ENCODE data around the gene BRK1. TPM values are rescaled to one million over a fixed set of nuclear protein-coding genes. Genes with fewer than 3 reads are reported as not detected.
"Not testable (repeated sequence)": the region's sequence is repeated elsewhere in the genome, so short reads cannot be mapped to it uniquely, and the experiment has no call there.

Gene BRK1
- total RNA-seq, 4 donors from 2014 or later, result 107 to 148 (median 142) TPM

GRCh38 chr3:10088256-10088655 is 27.2 kb upstream of the BRK1 start:
- no peak overlapping the region for H3K27ac ChIP-seq (replicated peaks in 1 of 4)
- H3K27me3 ChIP-seq, result no peaks in the 10 kb centered on the region
- intact Hi-C loops (cut with DNase I), result no loop called here
- no peaks in the 10 kb centered on the region for H3K36me3 ChIP-seq
- TF ChIP-seq POLR2A (IDR thresholded peaks at IDR 0.05; ENCODE audit: low read depth), result no peak
- no peak for TF ChIP-seq POLR2AphosphoS5 (IDR thresholded peaks at IDR 0.05)
- no peak for TF ChIP-seq CTCF (IDR thresholded peaks at IDR 0.05)
- no peak for TF ChIP-seq EP300 (IDR thresholded peaks at IDR 0.05)
- H3K9me3 ChIP-seq, result no peaks in the 10 kb centered on the region
- no peaks in the 10 kb centered on the region for H3K4me1 ChIP-seq
- no peak overlapping the region for H3K4me3 ChIP-seq
- 86% methylated on average over 4 of the region's 4 CpGs for WGBS
- no peak for DNase-seq (ENCODE audit: extremely low spot score)

GRCh38 chr3:10090179-10090578 is 25.3 kb upstream of the BRK1 start:
- intact Hi-C loops (cut with DNase I), result no loop called here
- DNase-seq (ENCODE audit: extremely low spot score), result no peak
- WGBS, result 95% methylated on average over 6 of the region's 6 CpGs
- no peaks in the 10 kb centered on the region for H3K9me3 ChIP-seq
- no peaks in the 10 kb centered on the region for H3K4me1 ChIP-seq
- no peaks in the 10 kb centered on the region for H3K27me3 ChIP-seq
- no peak overlapping the region for H3K27ac ChIP-seq (replicated peaks in 1 of 4)
- TF ChIP-seq EP300 (IDR thresholded peaks at IDR 0.05) (no peak), POLR2A (IDR thresholded peaks at IDR 0.05; ENCODE audit: low read depth) (no peak), POLR2AphosphoS5 (IDR thresholded peaks at IDR 0.05) (no peak), CTCF (IDR thresholded peaks at IDR 0.05) (no peak)
- no peak overlapping the region for H3K4me3 ChIP-seq
- H3K36me3 ChIP-seq, result no peaks in the 10 kb centered on the region

- H3K27me3 ChIP-seq; H3K4me3 ChIP-seq; H3K9me3 ChIP-seq; intact Hi-C loops (cut with DNase I); H3K36me3 ChIP-seq; H3K27ac ChIP-seq (replicated peaks in 1 of 4); DNase-seq (ENCODE audit: extremely low spot score); H3K4me1 ChIP-seq: not testable (repeated sequence)
- no CpG with 5 or more reads among the region's 1 CpG for WGBS
These were observed 24.7 kb upstream of the BRK1 start for GRCh38 chr3:10090774-10091173.

- intact Hi-C loops (cut with DNase I); H3K27ac ChIP-seq (replicated peaks in 1 of 4); DNase-seq (ENCODE audit: extremely low spot score); H3K36me3 ChIP-seq; H3K9me3 ChIP-seq; H3K4me1 ChIP-seq; H3K4me3 ChIP-seq; H3K27me3 ChIP-seq: not testable (repeated sequence)
- 100% methylated on average over 1 of the region's 2 CpGs for WGBS
These were observed 24.1 kb upstream of the BRK1 start for GRCh38 chr3:10091387-10091786.

GRCh38 chr3:10093678-10094077 is 21.8 kb upstream of the BRK1 start:
- no peaks in the 10 kb centered on the region for H3K36me3 ChIP-seq
- H3K4me3 ChIP-seq, result no peak overlapping the region
- TF ChIP-seq POLR2A (IDR thresholded peaks at IDR 0.05; ENCODE audit: low read depth), result no peak
- TF ChIP-seq EP300 (IDR thresholded peaks at IDR 0.05), result no peak
- TF ChIP-seq CTCF (IDR thresholded peaks at IDR 0.05), result no peak
- no peak for TF ChIP-seq POLR2AphosphoS5 (IDR thresholded peaks at IDR 0.05)
- H3K4me1 ChIP-seq, result no peaks in the 10 kb centered on the region
- 99% methylated on average over 3 of the region's 3 CpGs for WGBS
- intact Hi-C loops (cut with DNase I), result no loop called here
- no peak for DNase-seq (ENCODE audit: extremely low spot score)
- no peak overlapping the region for H3K27ac ChIP-seq (replicated peaks in 1 of 4)
- no peaks in the 10 kb centered on the region for H3K9me3 ChIP-seq
- no peaks in the 10 kb centered on the region for H3K27me3 ChIP-seq

- DNase-seq (ENCODE audit: extremely low spot score), result no peak
- Histone ChIP-seq H3K4me3 (no peak overlapping the region), H3K27ac (replicated peaks in 1 of 4) (no peak overlapping the region), H3K9me3 (no peaks in the 10 kb centered on the region), H3K36me3 (no peaks in the 10 kb centered on the region), H3K4me1 (no peaks in the 10 kb centered on the region), H3K27me3 (no peaks in the 10 kb centered on the region)
- whole genome bisulfite sequencing, result 94% methylated on average over 5 of the region's 5 CpGs
- no peak for TF ChIP-seq POLR2AphosphoS5 (IDR thresholded peaks at IDR 0.05)
- no peak for TF ChIP-seq CTCF (IDR thresholded peaks at IDR 0.05)
- TF ChIP-seq POLR2A (IDR thresholded peaks at IDR 0.05; ENCODE audit: low read depth), result no peak
- TF ChIP-seq EP300 (IDR thresholded peaks at IDR 0.05), result no peak
- intact Hi-C loops (cut with DNase I), result no loop called here
These were observed 16.4 kb upstream of the BRK1 start for GRCh38 chr3:10099041-10099440.

Data from esophagus muscularis mucosa (tissue), 4 donors.